ENCODE results near the gene EIF5A. TPM values are rescaled to one million over a fixed set of nuclear protein-coding genes. Genes with fewer than 3 reads are reported as not detected.

Gene EIF5A
- polyA plus RNA-seq, 1 experiment: 556 TPM

- POLR2A ChIA-PET: no interaction called here
- CTCF ChIA-PET: interaction anchor here (1.7 kb wide), 1 partner anchor 11 kb away, joined by 5 read pairs; the partner anchor contains the start of gene NEURL4
Measured at GRCh38 chr17:7318121-7318860, 10.9 kb downstream of the EIF5A start.

GRCh38 chr17:7321466-7321865, 14.0 kb downstream of the EIF5A start:
- ChIA-PET POLR2A (interaction anchor here (0.6 kb wide), 1 partner anchor 77 kb away, joined by 3 read pairs; no protein-coding TSS in a partner anchor), CTCF (interaction anchor here (1.3 kb wide), 1 partner anchor 239 kb away, joined by 6 read pairs; no protein-coding TSS in a partner anchor)
- H3K27me3 ChIP-seq (ENCODE audit: control insufficient read depth, insufficient read depth, low read length): no peaks in the 10 kb centered on the region
- peaks cover 58% of the 10 kb centered on the region for H3K36me3 ChIP-seq (ENCODE audit: control insufficient read depth, insufficient read depth, low read length)
- no peak for DNase-seq (ENCODE audit: low read depth)
- no peak overlapping the region for H3K4me3 ChIP-seq (ENCODE audit: low read depth, low read length)
- no peak for TF ChIP-seq CTCF (IDR thresholded peaks at IDR 0.05; ENCODE audit: insufficient read depth, low read depth, low read length)

More at GRCh38 chr17:7318121-7318860, 10.9 kb downstream of the EIF5A start:
- no peak for TF ChIP-seq CTCF (IDR thresholded peaks at IDR 0.05; ENCODE audit: insufficient read depth, low read depth, low read length)
- DNase-seq (ENCODE audit: low read depth): no peak
- Histone ChIP-seq H3K27me3 (ENCODE audit: control insufficient read depth, insufficient read depth, low read length) (no peaks in the 10 kb centered on the region), H3K36me3 (ENCODE audit: control insufficient read depth, insufficient read depth, low read length) (peaks cover 48% of the 10 kb centered on the region), H3K4me3 (ENCODE audit: low read depth, low read length) (no peak overlapping the region)

- DNase-seq (ENCODE audit: low read depth): no peak
- no peak for TF ChIP-seq CTCF (IDR thresholded peaks at IDR 0.05; ENCODE audit: insufficient read depth, low read depth, low read length)
- peaks cover 57% of the 10 kb centered on the region for H3K36me3 ChIP-seq (ENCODE audit: control insufficient read depth, insufficient read depth, low read length)
- POLR2A ChIA-PET: no interaction called here
- CTCF ChIA-PET: interaction anchor here (1.3 to 5.0 kb wide), 2 partner anchors 9 to 238 kb away, joined by 6 to 22 read pairs; no protein-coding TSS in a partner anchor
- no peak overlapping the region for H3K4me3 ChIP-seq (ENCODE audit: low read depth, low read length)
- no peaks in the 10 kb centered on the region for H3K27me3 ChIP-seq (ENCODE audit: control insufficient read depth, insufficient read depth, low read length)
Measured at GRCh38 chr17:7322520-7323194, 15.2 kb downstream of the EIF5A start.

- ChIA-PET POLR2A (no interaction called here), CTCF (interaction anchor here (0.6 to 5.0 kb wide), 7 partner anchors 11 to 237 kb away, joined by 3 to 22 read pairs (median 8); partner anchors contain the start of genes ACAP1 and SENP3)
- peak; percentile 92 for TF ChIP-seq CTCF (IDR thresholded peaks at IDR 0.05; ENCODE audit: insufficient read depth, low read depth, low read length)
- no peak for DNase-seq (ENCODE audit: low read depth)
- peaks cover 48% of the 10 kb centered on the region for H3K36me3 ChIP-seq (ENCODE audit: control insufficient read depth, insufficient read depth, low read length)
- no peaks in the 10 kb centered on the region for H3K27me3 ChIP-seq (ENCODE audit: control insufficient read depth, insufficient read depth, low read length)
- H3K4me3 ChIP-seq (ENCODE audit: low read depth, low read length): no peak overlapping the region
Measured at GRCh38 chr17:7323731-7324437, 16.5 kb downstream of the EIF5A start.

GRCh38 chr17:7324438-7324779, 17.0 kb downstream of the EIF5A start:
- Histone ChIP-seq H3K4me3 (ENCODE audit: low read depth, low read length) (no peak overlapping the region), H3K27me3 (ENCODE audit: control insufficient read depth, insufficient read depth, low read length) (no peaks in the 10 kb centered on the region), H3K36me3 (ENCODE audit: control insufficient read depth, insufficient read depth, low read length) (peaks cover 47% of the 10 kb centered on the region)
- DNase-seq (ENCODE audit: low read depth): no peak
- CTCF ChIA-PET: interaction anchor here (0.7 to 5.0 kb wide), 5 partner anchors 11 to 236 kb away, joined by 3 to 22 read pairs (median 11); partner anchors contain the start of genes ACAP1 and SENP3
- TF ChIP-seq CTCF (IDR thresholded peaks at IDR 0.05; ENCODE audit: insufficient read depth, low read depth, low read length): no peak
- POLR2A ChIA-PET: no interaction called here
